Stomach (tissue), 9 donors: ENCODE data around the gene BTBD10. TPM values are rescaled to one million over a fixed set of nuclear protein-coding genes. Genes with fewer than 3 reads are reported as not detected.

ENCODE experiments used
- DNase-seq, 2 donors: peaks; one replicate each; pipeline versions ENCODE4 v3.0.0 to v3.0.0-alpha.2; 2013 to 2019
- H3K27ac ChIP-seq, 5 donors: fragments of 200-600 bp in 4 of 5; sonication (generic) in 4 of 5; one replicate each; pipeline ENCODE4 v1.5.1; 2013 to 2019; ENCODE audit warnings: mild to moderate bottlenecking in 1 of 5, moderate library complexity in 1 of 5
- H3K27me3 ChIP-seq, 3 donors: fragments of 200-600 bp; sonication (generic); one replicate each; pipeline ENCODE4 v1.5.1; 2017 to 2019; ENCODE audit warnings: mixed run types in 1 of 3
- H3K36me3 ChIP-seq, 4 donors: fragments of 200-600 bp; sonication (generic); 1 replicate in 3 of 4; 2 replicates in 1 of 4; pipeline ENCODE4 v1.5.1; 2016 to 2019
- H3K4me1 ChIP-seq, 4 donors: fragments of 200-600 bp; sonication (generic); one replicate each; pipeline ENCODE4 v1.5.1; 2016 to 2019
- H3K4me3 ChIP-seq, 4 donors: fragments of 200-600 bp; sonication (generic) in 3 of 4; one replicate each; pipeline ENCODE4 v1.5.1; 2016 to 2019; ENCODE audit warnings: mild to moderate bottlenecking in 1 of 4
- H3K9me3 ChIP-seq, 4 donors: fragments of 200-600 bp; sonication (generic); one replicate each; pipeline ENCODE4 v1.5.1; 2016 to 2019
- EP300 ChIP-seq: sonication (generic); formaldehyde crosslinking; IDR thresholded peaks from one replicate; pipeline ENCODE4 v1.6.1; 2017; ENCODE audit warnings: antibody characterized with exemption
- POLR2A ChIP-seq, 4 donors: fragments of 450-650 bp; IDR thresholded peaks; one replicate each; pipeline ENCODE4 v1.6.1; 2016; ENCODE audit warnings: antibody characterized with exemption in 4 of 4, control low read depth in 2 of 4, mild to moderate bottlenecking in 1 of 4, moderate library complexity in 1 of 4
- POLR2AphosphoS5 ChIP-seq, 3 donors: sonication (generic); formaldehyde crosslinking; IDR thresholded peaks; one replicate each; pipeline ENCODE4 v1.6.1; 2016; ENCODE audit warnings: antibody characterized with exemption in 3 of 3
- WGBS, 5 donors: extraction: QIAGEN DNeasy Blood & Tissue Kit in 3 of 5; methylation state at CpG; one replicate each; pipeline versions ENCODE4 v1.1.5 to v1.1.7; 2013 to 2018; 5-methylcytosine and 5-hydroxymethylcytosine counted together
- intact Hi-C: fragments of 100-400 bp; cut with DNase I; formaldehyde crosslinking; loops from one replicate; pipeline ENCODE4 v1.15.1; 2023; ENCODE audit warnings: low total_unique reads
- polyA plus RNA-seq, 3 donors: library from polyadenylated mRNA; stranded (reverse); fragments of 200-250 nt; gene quantifications; one replicate each; pipeline ENCODE4 v1.2.3, GENCODE V29; 2013
- total RNA-seq, 5 donors: library from RNA; depleted of rRNA; stranded (reverse); fragments of >200 nt; gene quantifications; one replicate each; pipeline versions ENCODE4 v1.1.0 to v1.2.3, GENCODE V29; 2014 to 2016
- TF ChIP-seq, protein P1 (sequence below), 7 experiments: fragments of 450-650 bp in 4 of 7; fragments of 200-600 bp in 3 of 7; sonication (generic) in 3 of 7; IDR thresholded peaks; one replicate each; pipeline ENCODE4 v1.5.1; 2016 to 2019; ENCODE audit warnings: antibody characterized with exemption in 7 of 7, control low read depth in 2 of 7, mild to moderate bottlenecking in 1 of 7
- donor health status: healthy with polysubstance abuse.
- donor health status: Bipolar disorder and iron deficiency.
- donor health status: healthy.

The BTBD10 gene
- total and polyA plus RNA-seq, 8 donors: 2.0 to 111 (median 29.3) TPM

- WGBS, 5 donors: 79 to 85% (median 84%) methylated on average over 6 of the region's 6 CpGs
- intact Hi-C loops: no loop called here
- TF ChIP-seq, protein P1, sequence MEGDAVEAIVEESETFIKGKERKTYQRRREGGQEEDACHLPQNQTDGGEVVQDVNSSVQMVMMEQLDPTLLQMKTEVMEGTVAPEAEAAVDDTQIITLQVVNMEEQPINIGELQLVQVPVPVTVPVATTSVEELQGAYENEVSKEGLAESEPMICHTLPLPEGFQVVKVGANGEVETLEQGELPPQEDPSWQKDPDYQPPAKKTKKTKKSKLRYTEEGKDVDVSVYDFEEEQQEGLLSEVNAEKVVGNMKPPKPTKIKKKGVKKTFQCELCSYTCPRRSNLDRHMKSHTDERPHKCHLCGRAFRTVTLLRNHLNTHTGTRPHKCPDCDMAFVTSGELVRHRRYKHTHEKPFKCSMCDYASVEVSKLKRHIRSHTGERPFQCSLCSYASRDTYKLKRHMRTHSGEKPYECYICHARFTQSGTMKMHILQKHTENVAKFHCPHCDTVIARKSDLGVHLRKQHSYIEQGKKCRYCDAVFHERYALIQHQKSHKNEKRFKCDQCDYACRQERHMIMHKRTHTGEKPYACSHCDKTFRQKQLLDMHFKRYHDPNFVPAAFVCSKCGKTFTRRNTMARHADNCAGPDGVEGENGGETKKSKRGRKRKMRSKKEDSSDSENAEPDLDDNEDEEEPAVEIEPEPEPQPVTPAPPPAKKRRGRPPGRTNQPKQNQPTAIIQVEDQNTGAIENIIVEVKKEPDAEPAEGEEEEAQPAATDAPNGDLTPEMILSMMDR (IDR thresholded peaks at IDR 0.05): no peak
- TF ChIP-seq EP300 (no peak), POLR2A (IDR thresholded peaks at IDR 0.05) (no peak), POLR2AphosphoS5 (IDR thresholded peaks at IDR 0.05) (no peak)
These were observed 110.3 kb downstream of the BTBD10 start for GRCh38 chr11:13352711-13353110.

GRCh38 chr11:13349581-13349980 lies 113.4 kb downstream of the BTBD10 start:
- H3K27ac ChIP-seq: no peak overlapping the region
- H3K4me3 ChIP-seq: no peak overlapping the region
- H3K36me3 ChIP-seq: peaks cover 0 to 41% (median 40%) of the 10 kb centered on the region in 4 donors
- TF ChIP-seq POLR2A (IDR thresholded peaks at IDR 0.05): no peak
- H3K27me3 ChIP-seq: no peaks in the 10 kb centered on the region
- intact Hi-C loops: loop anchor here (10.0 kb wide), 1 partner anchor 65 kb away; no protein-coding TSS in a partner anchor
- H3K4me1 ChIP-seq: peaks cover under 1 to 14% (median 9%) of the 10 kb centered on the region in 4 donors
- no peaks in the 10 kb centered on the region for H3K9me3 ChIP-seq
- no peak for DNase-seq
- 93 to 97% (median 94%) methylated on average over 6 of the region's 6 CpGs for WGBS, 5 donors

More at GRCh38 chr11:13352711-13353110, 110.3 kb downstream of the BTBD10 start:
- Histone ChIP-seq H3K4me3 (no peak overlapping the region), H3K27me3 (no peaks in the 10 kb centered on the region), H3K4me1 (peaks cover 0 to 11% (median 6%) of the 10 kb centered on the region in 4 donors), H3K9me3 (no peaks in the 10 kb centered on the region), H3K36me3 (peaks cover 23 to 72% (median 64%) of the 10 kb centered on the region in 4 donors), H3K27ac (no peak overlapping the region)
- no peak for DNase-seq

DNA sequence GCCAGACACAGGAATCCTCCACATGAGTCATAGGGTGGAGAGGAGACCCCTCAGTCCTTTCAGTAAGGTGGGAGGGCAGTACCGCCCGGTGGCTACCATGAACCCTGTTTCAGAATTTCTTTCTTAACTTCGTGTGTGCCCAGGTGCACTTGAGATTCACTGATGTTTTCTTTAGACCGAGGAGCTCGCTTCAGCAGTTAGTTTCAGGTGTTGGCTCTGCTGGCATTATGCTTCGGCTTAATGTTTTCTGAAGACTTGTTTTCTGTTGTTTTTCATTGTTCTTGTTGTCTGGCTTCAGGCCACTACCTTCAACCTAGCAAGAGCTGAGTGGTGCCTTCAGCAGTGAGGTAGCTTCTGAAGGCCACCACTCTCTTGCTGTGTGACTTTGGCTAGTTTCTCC lies 114.0 kb downstream of the BTBD10 start:
- Histone ChIP-seq H3K36me3 (peaks cover 0 to 36% (median 35%) of the 10 kb centered on the region in 4 donors), H3K4me1 (peaks cover 4 to 19% (median 10%) of the 10 kb centered on the region in 4 donors), H3K4me3 (no peak overlapping the region), H3K9me3 (no peaks in the 10 kb centered on the region), H3K27ac (no peak overlapping the region), H3K27me3 (no peaks in the 10 kb centered on the region)
- 88 to 96% (median 89%) methylated on average over 6 of the region's 6 CpGs for WGBS, 5 donors
- no peak for DNase-seq
- TF ChIP-seq POLR2A (IDR thresholded peaks at IDR 0.05): no peak
- no peak for TF ChIP-seq EP300
- TF ChIP-seq, protein P1 (IDR thresholded peaks at IDR 0.05): no peak
- no peak for TF ChIP-seq POLR2AphosphoS5 (IDR thresholded peaks at IDR 0.05)
- intact Hi-C loops: loop anchor here (10.0 kb wide), 1 partner anchor 64 kb away; no protein-coding TSS in a partner anchor

- Histone ChIP-seq H3K27me3 (no peaks in the 10 kb centered on the region), H3K4me1 (peaks cover 4 to 22% (median 10%) of the 10 kb centered on the region in 4 donors), H3K27ac (no peak overlapping the region), H3K36me3 (peaks cover 0 to 34% (median 29%) of the 10 kb centered on the region in 4 donors), H3K9me3 (no peaks in the 10 kb centered on the region), H3K4me3 (no peak overlapping the region)
- DNase-seq: no peak
- intact Hi-C loops: loop anchor here (10.0 kb wide), 1 partner anchor 64 kb away; no protein-coding TSS in a partner anchor
- 70 to 83% (median 79%) methylated on average over 3 of the region's 3 CpGs for WGBS, 5 donors
- TF ChIP-seq, protein P1 (IDR thresholded peaks at IDR 0.05): no peak
- TF ChIP-seq POLR2AphosphoS5 (IDR thresholded peaks at IDR 0.05): no peak
These were observed 114.7 kb downstream of the BTBD10 start for GRCh38 chr11:13348305-13348704.

- Histone ChIP-seq H3K36me3 (peaks cover 0 to 32% (median 26%) of the 10 kb centered on the region in 4 donors), H3K27ac (no peak overlapping the region), H3K9me3 (no peaks in the 10 kb centered on the region), H3K27me3 (no peaks in the 10 kb centered on the region), H3K4me1 (peaks cover 4 to 22% (median 10%) of the 10 kb centered on the region in 4 donors), H3K4me3 (no peak overlapping the region)
- WGBS, 5 donors: 57 to 73% (median 65%) methylated on average over 7 of the region's 7 CpGs
- intact Hi-C loops: loop anchor here (10.0 kb wide), 1 partner anchor 63 kb away; no protein-coding TSS in a partner anchor
- no peak for TF ChIP-seq EP300
- no peak for TF ChIP-seq POLR2AphosphoS5 (IDR thresholded peaks at IDR 0.05)
- TF ChIP-seq, protein P1 (IDR thresholded peaks at IDR 0.05): no peak
- TF ChIP-seq POLR2A (IDR thresholded peaks at IDR 0.05): no peak
- no peak for DNase-seq
These were observed 115.1 kb downstream of the BTBD10 start for GRCh38 chr11:13347901-13348300.
